T-helper 2 cell treated with Interferon-gamma antibody and Interleukin-4, amounts not matched to agents 100 ng/mL and 5 ng/mL, for 36 hours (primary cell): ENCODE data around the gene TLR4. TPM values are rescaled to one million over a fixed set of nuclear protein-coding genes. Genes with fewer than 3 reads are reported as not detected.

ENCODE experiments used
- intact Hi-C: fragments of 100-400 bp; cut with micrococcal nuclease; formaldehyde crosslinking; loops from one replicate; pipeline ENCODE4 v1.15.1; 2023
- total RNA-seq: library from RNA; stranded (reverse); gene quantifications from 2 replicates; pipeline ENCODE4 v1.2.3, GENCODE V29; 2022

Gene TLR4
- total RNA-seq, 1 donor from 2014 or later, result 0.11 TPM

GRCh38 chr9:117744856-117745389 is 40.7 kb downstream of the TLR4 start:
- intact Hi-C loops, result no loop called here

- intact Hi-C loops, result no loop called here
Observed at GRCh38 chr9:117745598-117745997, 41.4 kb downstream of the TLR4 start.

- intact Hi-C loops, result no loop called here
Observed at GRCh38 chr9:117746263-117746662, 42.1 kb downstream of the TLR4 start.

- intact Hi-C loops, result no loop called here
Observed at GRCh38 chr9:117747386-117747970, 43.3 kb downstream of the TLR4 start.

- intact Hi-C loops, result no loop called here
Observed at GRCh38 chr9:117750401-117750800, 46.2 kb downstream of the TLR4 start.

- intact Hi-C loops, result no loop called here
Observed at GRCh38 chr9:117752894-117753293, 48.7 kb downstream of the TLR4 start.

GRCh38 chr9:117757561-117758190 is 53.5 kb downstream of the TLR4 start:
- intact Hi-C loops, result no loop called here

- intact Hi-C loops, result no loop called here
Observed at GRCh38 chr9:117763314-117763713, 59.1 kb downstream of the TLR4 start.

- intact Hi-C loops, result no loop called here
Observed at GRCh38 chr9:117768750-117769395, 64.7 kb downstream of the TLR4 start.

- intact Hi-C loops, result no loop called here
Observed at GRCh38 chr9:117771136-117771535, 66.9 kb downstream of the TLR4 start.

GRCh38 chr9:117772960-117773359 is 68.8 kb downstream of the TLR4 start:
- intact Hi-C loops, result no loop called here
